Neural cell (in vitro differentiated cells): ENCODE results near the gene CAMK2D.

Experiments used
- CTCF ChIP-seq: fragments of 450-650 bp; IDR thresholded peaks from 2 replicates; pipeline ENCODE4 v1.5.1; 2014; ENCODE audit warnings: antibody characterized with exemption, mild to moderate bottlenecking, moderate library complexity; ENCODE audit not compliant: poor library complexity, severe bottlenecking
- EP300 ChIP-seq: fragments of 450-650 bp; conservative IDR thresholded peaks from 2 replicates; pipeline ENCODE4 v1.6.1; 2014; ENCODE audit warnings: antibody characterized with exemption, mild to moderate bottlenecking, moderate library complexity; ENCODE audit not compliant: poor library complexity, severe bottlenecking
- EZH2 ChIP-seq: fragments of 200-600, 300-800 bp; shearing (Covaris generic), sonication (generic); IDR thresholded peaks from 2 replicates; pipeline ENCODE4 v1.6.1; 2014; ENCODE audit warnings: antibody characterized with exemption, low read length, borderline replicate concordance, mild to moderate bottlenecking; ENCODE audit not compliant: insufficient read depth, poor library complexity, severe bottlenecking
- MXI1 ChIP-seq: fragments of 450-650 bp; conservative IDR thresholded peaks from 2 replicates; pipeline ENCODE4 v1.6.1; 2014; ENCODE audit warnings: antibody characterized with exemption, mild to moderate bottlenecking; ENCODE audit not compliant: poor library complexity, severe bottlenecking
- POLR2AphosphoS5 ChIP-seq: IDR thresholded peaks from 2 replicates; pipeline ENCODE4 v1.6.1; 2012
- RAD21 ChIP-seq: fragments of 450-650 bp; conservative IDR thresholded peaks from 2 replicates; pipeline ENCODE4 v1.6.1; 2014; ENCODE audit warnings: antibody characterized with exemption, mild to moderate bottlenecking, moderate library complexity
- REST ChIP-seq: IDR thresholded peaks from 2 replicates; pipeline ENCODE4 v1.6.1; 2012; ENCODE audit warnings: borderline replicate concordance
- SMC3 ChIP-seq: fragments of 450-650 bp; conservative IDR thresholded peaks from 2 replicates; pipeline ENCODE4 v1.6.1; 2014; ENCODE audit warnings: antibody characterized with exemption, mild to moderate bottlenecking, moderate library complexity; ENCODE audit not compliant: poor library complexity
- TAF1 ChIP-seq: IDR thresholded peaks from 2 replicates; pipeline ENCODE4 v1.6.1; 2012; ENCODE audit warnings: low read depth

- TF ChIP-seq CTCF (no peak), SMC3 (no peak), MXI1 (no peak), EP300 (no peak), EZH2 (no peak), TAF1 (no peak), POLR2AphosphoS5 (no peak), REST (no peak), RAD21 (no peak)
These were observed 14.5 kb upstream of the CAMK2D start for GRCh38 chr4:113776016-113776415.
